K562 (cell line): ENCODE data around the gene SIDT2. TPM values are rescaled to one million over a fixed set of nuclear protein-coding genes. Genes with fewer than 3 reads are reported as not detected.

Source experiments
- ARNT ChIP-seq, 2 experiments: fragments of 450-650 bp; IDR thresholded peaks; 2 replicates each; pipeline ENCODE4 v1.6.1; 2016; ENCODE audit warnings: mild to moderate bottlenecking in 1 of 2
- BCOR ChIP-seq: fragments of 450-650 bp; IDR thresholded peaks from 2 replicates; pipeline ENCODE4 v1.6.1; 2016
- CHD1 ChIP-seq: fragments of 200-600 bp; sonication (generic); IDR thresholded peaks from one replicate; pipeline ENCODE4 v1.6.1; 2012; ENCODE audit warnings: mild to moderate bottlenecking, moderate library complexity, low read length, inconsistent platforms
- CREB3L1 ChIP-seq: fragments of 450-650 bp; IDR thresholded peaks from 2 replicates; pipeline ENCODE4 v1.6.1; 2014; ENCODE audit warnings: low read depth, mild to moderate bottlenecking, moderate library complexity, borderline replicate concordance
- CTBP1 ChIP-seq: fragments of 450-650 bp; IDR thresholded peaks from 2 replicates; pipeline ENCODE4 v1.6.1; 2016; ENCODE audit warnings: borderline replicate concordance
- CUX1 ChIP-seq: fragments of 200-800 bp; sonication (Bioruptor generic); IDR thresholded peaks from 2 replicates; pipeline ENCODE4 v1.6.1; 2016; ENCODE audit warnings: missing genetic modification characterization, missing compliant biosample characterization
- DDX20 ChIP-seq: fragments of 450-650 bp; IDR thresholded peaks from 2 replicates; pipeline ENCODE4 v1.6.1; 2016; ENCODE audit warnings: missing genetic modification characterization, low read depth, mild to moderate bottlenecking, missing compliant biosample characterization, moderate library complexity
- ELF2 ChIP-seq: fragments of 250-450 bp; sonication (Bioruptor Pico); IDR thresholded peaks from 2 replicates; pipeline ENCODE4 v1.5.0; 2021; ENCODE audit warnings: mild to moderate bottlenecking
- GABPB1 ChIP-seq: sonication (generic); formaldehyde crosslinking; IDR thresholded peaks from 2 replicates; pipeline ENCODE4 v1.8.0; 2022; ENCODE audit warnings: mild to moderate bottlenecking, missing genetic modification reagents
- GATA2 ChIP-seq: sonication (generic); formaldehyde crosslinking; IDR thresholded peaks from 2 replicates; pipeline ENCODE4 v1.4.0; 2020; ENCODE audit warnings: mild to moderate bottlenecking, missing genetic modification reagents
- HMG20A ChIP-seq: fragments of 450-650 bp; formaldehyde crosslinking; conservative IDR thresholded peaks from 2 replicates; pipeline ENCODE4 v1.4.0; 2020; ENCODE audit warnings: mild to moderate bottlenecking, mixed read lengths
- JUND ChIP-seq, 2 experiments: IDR thresholded peaks; 2 replicates in 1 of 2; 3 replicates in 1 of 2; pipeline ENCODE4 v1.6.1; 2011; ENCODE audit warnings: borderline replicate concordance in 2 of 2, low read depth in 2 of 2, low read length in 2 of 2, improper control_type of control experiment in 1 of 2, missing biosample characterization in 1 of 2, missing genetic modification characterization in 1 of 2, missing genetic modification reagents in 1 of 2
- MAFK ChIP-seq: IDR thresholded peaks from 2 replicates; pipeline ENCODE4 v1.6.1; 2011; ENCODE audit warnings: low read length, improper control_type of control experiment
- RUNX1 ChIP-seq: sonication (generic); IDR thresholded peaks from 2 replicates; pipeline ENCODE4 v1.6.1; 2016; ENCODE audit warnings: antibody characterized with exemption, low read depth
- SREBF2 ChIP-seq: sonication (generic); formaldehyde crosslinking; IDR thresholded peaks from 2 replicates; pipeline ENCODE4 v1.4.0; 2020; ENCODE audit warnings: mild to moderate bottlenecking, missing genetic modification reagents
- TSC22D4 ChIP-seq: fragments of 450-650 bp; IDR thresholded peaks from 2 replicates; pipeline ENCODE4 v1.6.1; 2016; ENCODE audit warnings: missing genetic modification characterization, missing biosample characterization, control low read depth
- WHSC1 ChIP-seq: IDR thresholded peaks from one replicate; pipeline ENCODE4 v1.6.1; 2012; ENCODE audit warnings: low read length, control low read depth, inconsistent platforms
- ZBTB5 ChIP-seq: fragments of 450-650 bp; IDR thresholded peaks from 2 replicates; pipeline ENCODE4 v1.6.1; 2017; ENCODE audit warnings: antibody characterized with exemption
- ZKSCAN3 ChIP-seq: fragments of 250-450 bp; sonication (Bioruptor Pico); IDR thresholded peaks from 2 replicates; pipeline ENCODE4 v1.4.0; 2020
- ZNF644 ChIP-seq: fragments of 200-800 bp; sonication (Bioruptor generic); IDR thresholded peaks from 2 replicates; pipeline ENCODE4 v1.6.1; 2016; ENCODE audit warnings: low read depth, missing genetic modification characterization, missing compliant biosample characterization
- polyA plus RNA-seq, 8 experiments: library from polyadenylated mRNA; depleted of rRNA in 4 of 8; stranded (reverse) in 5 of 8; unstranded in 3 of 8; fragments of >200 nt; fragmentation: Nextera tagmentation in 2 of 8; fragmentation: Illumina TruSeq in 1 of 8; extraction: Ambion mirVana in 2 of 8; extraction: Trizol in 1 of 8; gene quantifications; 2 replicates each; pipeline versions ENCODE4 v1.2.1 to v1.2.3, GENCODE V29; 2011 to 2014; ENCODE audit warnings: inconsistent platforms in 1 of 8, missing spikeins in 1 of 8
- total RNA-seq, 7 experiments: library from RNA; depleted of rRNA in 6 of 7; stranded (reverse); fragments of >200 nt in 6 of 7; fragmentation: Illumina TruSeq in 2 of 7; extraction: Trizol in 2 of 7; gene quantifications; 2 replicates each; pipeline versions ENCODE4 v1.2.1 to v1.2.3, GENCODE V29; 2011 to 2021; ENCODE audit warnings: low replicate concordance in 1 of 7

SIDT2 gene
- total and polyA plus RNA-seq, 9 of the 15 experiments (the other 6 are each of a cell fraction or from before 2014, with no cell fraction given), result 2.4 to 20.2 (median 6.5) TPM

GRCh38 chr11:117223741-117224689 lies 45.5 kb downstream of the SIDT2 start (continued):
- TF ChIP-seq ZBTB5, result no peak
- TF ChIP-seq ELF2 (CRISPR knock-in tag), result no peak
- no peak for TF ChIP-seq HMG20A (CRISPR knock-in tag)
- no peak for TF ChIP-seq GABPB1
- no peak for TF ChIP-seq DDX20 (tag)
- peak; percentile 80 for TF ChIP-seq RUNX1
- peak; percentile 56 to 60; a peak in 1 of 4 replicates for TF ChIP-seq ARNT (IDR thresholded peaks at IDR 0.05)
- no peak for TF ChIP-seq SREBF2 (CRISPR knock-in tag)
- no peak for TF ChIP-seq WHSC1
- TF ChIP-seq MAFK, result no peak
- TF ChIP-seq GATA2 (CRISPR knock-in tag), result peak; percentile 92
- TF ChIP-seq ZKSCAN3 (CRISPR knock-in tag), result no peak
- TF ChIP-seq CUX1 (CRISPR knock-in tag), result 0 out of 2 replicates have a peak, but pooled peaks have one; percentile 45
- no peak for TF ChIP-seq CHD1
- TF ChIP-seq ZNF644 (tag), result peak; percentile 82
- TF ChIP-seq JUND (IDR thresholded peaks at IDR 0.05; ENCODE audit: borderline replicate concordance, low read depth, low read length), result peak; percentile 60; the same call in 1 of the 2 replicates
- TF ChIP-seq JUND (tag; IDR thresholded peaks at IDR 0.05; ENCODE audit: borderline replicate concordance, low read depth, low read length), result peak; percentile 44; the same call in 1 of the 3 replicates
- TF ChIP-seq BCOR, result peak; percentile 60; the same call in 1 of the 2 replicates
- TF ChIP-seq CTBP1, result peak; percentile 96
- no peak for TF ChIP-seq CREB3L1
- no peak for TF ChIP-seq TSC22D4 (tag)
